Left forelimb (tissue), 1 donor: ENCODE measurements around the gene PNPLA5.

Experiments used
- DNase-seq: peaks from one replicate; pipeline ENCODE4 v3.0.0-alpha.2; 2018; ENCODE audit warnings: low spot score

The PNPLA5 gene

GRCh38 chr22:43838571-43839307 is 53.1 kb downstream of the PNPLA5 start:
- DNase-seq = no peak

- no peak for DNase-seq
These were observed 53.7 kb downstream of the PNPLA5 start for GRCh38 chr22:43838161-43838560.

DNA sequence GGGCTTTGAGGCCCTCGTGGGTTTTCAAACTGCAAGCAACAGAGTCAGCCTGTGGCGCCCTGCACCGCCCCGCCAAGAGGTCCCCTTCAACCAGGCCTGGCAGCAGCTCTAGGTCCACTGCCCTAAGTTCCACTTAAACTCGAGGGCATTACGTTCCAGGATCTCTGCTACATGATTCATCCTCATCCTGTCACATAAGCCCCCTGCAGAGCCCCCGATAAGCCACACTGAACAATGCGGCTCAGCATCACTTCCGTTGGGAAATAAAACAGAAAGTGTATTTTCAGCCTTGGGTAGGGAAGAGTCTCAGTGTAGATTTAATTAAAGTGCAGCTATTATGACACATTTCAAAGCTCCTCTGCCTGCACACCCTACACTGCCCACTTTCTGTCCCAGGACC is 54.1 kb downstream of the PNPLA5 start:
- no peak for DNase-seq

- DNase-seq = no peak
These were observed 56.1 kb downstream of the PNPLA5 start for GRCh38 chr22:43835736-43836135.

DNA sequence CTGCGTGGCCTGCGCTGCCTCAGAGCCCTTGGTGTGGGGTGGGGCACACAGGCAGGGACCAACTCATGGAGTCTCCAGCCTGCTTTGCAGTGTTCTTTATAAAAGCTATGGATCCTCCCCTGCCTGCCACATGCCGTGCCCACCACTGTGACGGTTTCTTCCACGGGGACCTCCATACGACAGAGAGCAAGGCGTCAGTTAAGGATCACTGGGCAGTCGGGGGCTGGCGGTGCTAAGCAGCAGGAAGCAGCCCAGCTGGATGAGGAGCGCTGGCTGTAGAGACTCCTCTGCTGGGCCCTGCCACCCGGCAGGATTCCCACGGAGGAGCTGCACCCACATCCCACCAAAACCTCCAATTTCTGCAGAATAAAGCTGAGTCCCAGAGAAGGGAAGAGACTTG is 56.6 kb downstream of the PNPLA5 start:
- DNase-seq = no peak

DNA sequence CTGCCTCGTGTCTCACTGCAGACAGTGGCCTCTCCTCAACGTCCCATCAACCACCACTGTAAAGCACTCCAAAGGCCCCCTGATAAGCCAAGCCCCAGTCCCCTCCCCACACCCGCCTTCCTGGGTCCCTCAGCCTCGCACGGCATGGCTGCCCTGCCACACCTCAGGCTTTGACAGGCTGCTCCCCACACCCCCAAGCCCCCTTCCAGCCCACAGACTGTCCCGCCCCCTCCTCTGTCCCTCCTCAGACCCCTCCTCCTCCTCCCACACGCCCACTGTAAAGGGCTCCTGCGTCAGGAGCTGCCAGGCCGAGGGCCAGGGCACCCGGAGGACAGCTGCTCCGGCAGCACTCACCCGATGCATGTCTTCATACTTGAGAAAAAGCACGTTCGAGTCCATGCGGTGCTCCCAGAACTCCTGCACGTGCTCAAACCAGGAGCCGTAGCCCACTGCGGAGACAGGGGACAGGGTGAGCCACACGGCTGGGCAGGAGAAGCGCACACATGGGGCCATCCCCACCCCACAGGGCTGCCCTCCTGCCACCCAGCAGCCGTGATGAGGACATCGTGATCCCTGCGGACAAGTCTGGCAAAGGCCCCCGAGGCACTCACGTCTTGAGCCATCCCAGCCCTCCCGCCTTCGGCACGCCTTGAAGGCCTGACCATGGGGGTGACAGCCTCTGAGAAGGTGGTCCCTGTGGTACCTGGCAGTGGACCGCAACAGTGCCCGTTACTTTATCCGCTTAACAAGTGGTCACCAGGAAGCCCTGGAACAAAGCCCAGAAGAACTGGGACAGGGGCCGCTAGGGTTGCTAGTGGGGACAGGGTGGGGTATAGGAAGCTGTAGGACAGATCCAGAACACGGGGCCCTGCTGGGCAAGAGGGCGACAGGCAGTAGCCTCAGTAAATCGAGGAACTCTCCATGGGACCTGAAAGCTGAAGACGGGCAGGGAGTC is 58.2 kb downstream of the PNPLA5 start:
- DNase-seq = no peak

GRCh38 chr22:43832393-43833265 is 59.2 kb downstream of the PNPLA5 start:
- DNase-seq = no peak

DNA sequence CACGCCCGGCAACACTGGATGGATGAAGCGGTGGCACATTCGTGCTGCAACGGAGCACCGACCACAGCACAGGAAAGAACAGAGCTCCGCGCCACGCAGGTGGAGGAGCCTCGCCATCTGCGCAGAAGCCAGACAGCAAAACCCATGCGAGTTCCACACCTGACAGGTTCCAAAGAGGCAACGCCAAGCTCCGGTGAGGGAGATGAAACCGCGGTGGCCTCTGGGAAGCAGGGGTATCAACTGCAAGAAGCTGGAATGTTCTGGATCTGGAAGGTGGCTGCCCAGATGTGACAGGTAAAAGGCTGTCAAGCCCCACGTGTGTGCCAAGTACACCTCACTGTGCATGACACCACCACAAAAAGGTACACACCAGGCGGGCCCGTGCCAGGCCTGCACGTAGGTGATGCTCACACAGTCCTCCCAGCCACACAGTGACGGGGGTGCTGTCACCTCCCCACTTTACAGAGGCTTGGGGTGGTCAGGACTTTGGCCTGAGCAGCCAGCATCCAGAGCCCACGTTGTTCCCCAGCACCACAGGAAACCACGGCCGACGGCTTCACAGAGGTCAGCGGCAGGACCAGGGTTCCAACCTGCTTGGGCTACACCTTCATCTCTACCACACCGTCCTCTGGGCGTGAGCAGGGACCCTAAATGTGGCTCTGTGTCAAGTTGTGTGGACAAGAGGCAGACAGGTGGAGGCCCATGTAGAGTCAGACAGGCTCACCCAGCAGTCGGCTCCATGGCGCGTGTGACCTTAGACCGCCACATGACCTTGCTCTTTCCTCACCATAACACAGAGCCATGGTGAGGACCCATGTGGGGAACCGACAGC is 60.0 kb downstream of the PNPLA5 start:
- no peak for DNase-seq

DNA sequence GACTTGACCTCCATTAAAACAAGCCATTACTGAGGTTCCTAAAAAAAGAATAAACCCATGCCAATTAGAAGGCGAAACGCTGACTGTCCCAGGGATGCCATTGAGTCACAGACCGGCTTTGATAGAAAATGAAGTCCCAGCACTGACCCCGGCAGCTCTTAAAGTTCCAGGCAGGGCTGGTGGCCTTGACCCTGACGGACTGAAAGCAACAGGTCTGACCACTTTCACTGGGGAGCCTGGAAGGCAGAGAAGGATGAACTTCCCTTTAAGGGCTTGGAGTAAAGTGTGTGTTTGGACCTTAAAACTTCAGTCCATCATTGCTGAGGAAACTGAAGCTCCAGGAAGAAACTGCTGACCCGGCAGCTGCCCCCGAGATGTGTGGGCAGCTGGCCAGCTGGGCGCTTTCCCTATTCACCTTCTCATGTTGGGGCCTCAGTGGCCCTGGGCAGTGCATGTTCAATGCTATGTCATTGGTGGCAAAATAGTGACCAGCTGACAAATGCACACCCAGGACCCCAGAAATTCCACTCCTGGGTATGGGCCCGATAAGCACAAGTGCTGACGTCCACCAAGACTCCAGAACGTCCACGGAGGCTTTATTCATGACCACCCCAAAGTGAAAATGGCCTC is 60.8 kb downstream of the PNPLA5 start:
- no peak for DNase-seq

- DNase-seq = no peak
These were observed 61.6 kb downstream of the PNPLA5 start for GRCh38 chr22:43829904-43830851.
